Measurements from ENCODE around the gene DIPK1B.

- TF ChIP-seq POLR2A (IDR thresholded peaks at IDR 0.05; ENCODE audit: low read depth, low read length) (no peak), POLR2AphosphoS5 (IDR thresholded peaks at IDR 0.05; ENCODE audit: low read depth, low read length) (no peak), TAF1 (IDR thresholded peaks at IDR 0.05; ENCODE audit: borderline replicate concordance, low read depth, low read length) (no peak)
Observed at GRCh38 chr9:136710543-136710942, 1.8 kb upstream of the DIPK1B start.
